Measurements from ENCODE around the gene NR2F2.

The NR2F2 gene

DNA sequence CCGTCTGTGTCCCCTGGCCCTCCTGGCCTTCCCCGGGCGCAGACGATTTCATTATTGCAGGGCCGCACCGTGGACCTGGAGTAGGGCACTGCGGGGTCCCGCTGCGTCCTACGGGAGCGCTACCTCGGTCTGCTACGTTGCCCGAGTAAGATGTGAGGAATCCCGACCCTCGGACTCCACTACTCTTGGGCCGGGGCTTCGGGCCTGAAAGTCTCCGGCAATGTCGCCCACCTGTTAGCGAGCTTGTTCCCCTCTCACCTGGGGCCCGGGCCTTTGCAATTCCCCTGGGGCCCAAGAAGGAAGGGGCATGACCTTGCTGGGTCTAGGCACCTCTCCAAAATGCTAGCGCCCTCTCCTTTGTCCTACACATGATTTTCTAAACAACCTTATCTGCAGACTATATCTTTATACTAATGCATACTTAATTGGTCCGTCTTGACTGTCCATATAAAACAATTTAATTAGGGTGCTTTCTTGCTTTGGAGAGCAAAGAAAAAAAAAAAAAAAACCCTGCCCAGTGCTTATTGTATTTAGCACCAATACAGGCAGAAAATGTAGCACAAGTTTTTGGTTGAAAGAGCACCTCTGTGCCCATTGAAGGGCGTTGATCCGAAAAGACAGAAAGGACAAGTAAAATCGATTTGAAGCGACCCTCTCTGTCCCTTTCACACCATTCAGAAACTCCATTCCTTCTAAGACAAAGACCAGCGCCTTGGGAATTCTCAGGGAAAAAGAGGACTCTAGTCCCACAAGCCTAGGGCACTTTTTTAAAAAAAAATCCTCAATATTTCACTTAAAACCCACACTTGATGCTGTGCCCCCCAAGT, 7.0 kb upstream of the NR2F2 start:
- Histone ChIP-seq H4K8ac (ENCODE audit: low read depth, low read length) (no peak overlapping the region), H3K4me1 (ENCODE audit: control insufficient read depth, low read depth, low read length) (peaks cover 7% of the 10 kb centered on the region), H3K4me3 (ENCODE audit: low read length) (no peak overlapping the region), H3K9ac (ENCODE audit: low read length) (no peak overlapping the region), H3K27me3 (ENCODE audit: insufficient read depth, low read length, poor library complexity) (peaks cover 68% of the 10 kb centered on the region), H3K18ac (ENCODE audit: low read length) (no peak overlapping the region), H2BK5ac (ENCODE audit: low read length) (no peak overlapping the region), H3K4ac (ENCODE audit: low read depth, low read length) (no peak overlapping the region), H3K4me2 (ENCODE audit: low read length) (no peak overlapping the region), H3K79me2 (ENCODE audit: control insufficient read depth, insufficient read depth, low read length) (no peaks in the 10 kb centered on the region), H2BK120ac (ENCODE audit: low read depth, low read length) (no peak overlapping the region), H2BK15ac (replicated peaks; ENCODE audit: low read depth) (no peak overlapping the region), H3K79me1 (ENCODE audit: low read length) (no peaks in the 10 kb centered on the region), H3K27ac (ENCODE audit: low read depth, low read length) (no peak overlapping the region), H2AK5ac (ENCODE audit: low read length) (no peak overlapping the region), H3K23ac (ENCODE audit: low read length) (no peak overlapping the region), H3K56ac (ENCODE audit: low read length) (no peak overlapping the region), H3K36me3 (ENCODE audit: control insufficient read depth, insufficient read depth, low read length) (no peaks in the 10 kb centered on the region), H4K5ac (ENCODE audit: low read length) (no peak overlapping the region)
- DNase-seq, result no peak
- no CpG with 5 or more reads among the region's 29 CpGs for WGBS (ENCODE audit: extremely low coverage, insufficient coverage, low lambda C conversion rate)

DNA sequence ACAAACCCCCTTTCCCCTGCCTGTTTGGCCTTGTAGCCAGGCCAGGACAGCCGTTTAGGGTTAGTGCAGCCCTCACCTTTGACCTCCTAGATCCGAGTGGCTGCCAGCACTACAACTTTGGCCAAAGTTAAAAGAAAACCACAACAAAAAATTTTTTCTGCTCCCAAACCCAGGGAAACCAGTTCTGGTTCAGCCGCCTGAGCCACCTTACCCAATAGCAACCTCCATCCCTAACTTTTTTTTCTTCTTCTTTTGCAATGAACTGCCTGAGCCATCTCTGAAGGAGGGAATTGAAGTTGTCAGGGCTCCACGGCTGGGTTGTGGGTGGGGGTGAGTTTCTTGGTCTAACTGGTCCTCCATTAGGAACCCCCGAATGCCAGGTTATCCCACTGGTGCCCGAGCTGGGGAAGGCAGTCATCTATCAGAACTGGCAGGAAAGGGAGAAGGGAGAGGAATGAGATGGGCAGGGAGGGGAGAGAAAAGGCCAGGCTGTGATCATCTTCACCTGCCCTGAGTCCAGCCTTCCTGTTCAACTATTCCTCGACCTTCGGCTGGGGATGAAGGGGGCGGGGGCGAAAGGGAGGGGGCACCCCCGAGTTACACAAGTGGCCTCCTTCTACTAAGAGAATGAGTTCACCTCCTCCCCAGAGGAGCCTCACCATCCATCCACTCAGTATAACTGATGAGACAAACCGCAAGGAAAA, 6.2 kb upstream of the NR2F2 start:
- Histone ChIP-seq H3K36me3 (ENCODE audit: control insufficient read depth, insufficient read depth, low read length) (no peaks in the 10 kb centered on the region), H3K4me2 (ENCODE audit: low read length) (no peak overlapping the region), H3K79me1 (ENCODE audit: low read length) (no peaks in the 10 kb centered on the region), H4K5ac (ENCODE audit: low read length) (no peak overlapping the region), H3K23ac (ENCODE audit: low read length) (no peak overlapping the region), H3K27ac (ENCODE audit: low read depth, low read length) (no peak overlapping the region), H3K27me3 (ENCODE audit: insufficient read depth, low read length, poor library complexity) (peaks cover 74% of the 10 kb centered on the region), H4K8ac (ENCODE audit: low read depth, low read length) (no peak overlapping the region), H2AK5ac (ENCODE audit: low read length) (no peak overlapping the region), H3K4me3 (ENCODE audit: low read length) (no peak overlapping the region), H3K79me2 (ENCODE audit: control insufficient read depth, insufficient read depth, low read length) (no peaks in the 10 kb centered on the region), H3K4ac (ENCODE audit: low read depth, low read length) (no peak overlapping the region), H3K18ac (ENCODE audit: low read length) (no peak overlapping the region), H2BK120ac (ENCODE audit: low read depth, low read length) (no peak overlapping the region), H3K4me1 (ENCODE audit: control insufficient read depth, low read depth, low read length) (peaks cover 7% of the 10 kb centered on the region), H3K56ac (ENCODE audit: low read length) (no peak overlapping the region), H2BK5ac (ENCODE audit: low read length) (no peak overlapping the region), H2BK15ac (replicated peaks; ENCODE audit: low read depth) (no peak overlapping the region), H3K9ac (ENCODE audit: low read length) (no peak overlapping the region)
- no CpG with 5 or more reads among the region's 12 CpGs for WGBS (ENCODE audit: extremely low coverage, insufficient coverage, low lambda C conversion rate)
- DNase-seq, result no peak

DNA sequence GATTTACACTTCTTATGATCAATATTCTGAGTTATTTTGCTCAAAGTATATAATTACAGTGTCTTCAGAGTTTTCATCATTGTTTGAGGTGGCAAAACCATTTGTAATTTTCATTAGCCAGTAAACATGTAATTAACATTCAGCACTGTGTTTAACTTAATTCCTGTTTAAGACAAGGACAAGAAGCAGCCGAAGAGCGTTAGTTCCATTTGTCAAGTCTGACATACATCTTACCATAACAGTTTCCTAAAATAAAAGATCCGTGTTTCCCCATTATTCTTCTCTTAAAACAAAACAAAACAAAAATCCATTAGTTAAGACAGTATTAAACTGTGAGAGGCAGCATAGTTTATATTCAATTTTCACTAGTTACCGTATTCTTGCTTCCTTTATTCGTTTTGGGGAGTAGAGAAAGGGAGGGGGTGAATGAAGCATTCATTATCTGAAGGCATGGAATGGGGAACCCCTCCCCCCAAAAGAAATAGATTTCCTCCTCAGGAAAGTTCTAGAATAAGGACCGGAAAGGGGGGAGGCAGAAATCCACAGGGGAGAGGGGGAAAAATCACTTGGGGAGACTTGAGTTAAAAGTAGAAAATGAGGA, 5.5 kb upstream of the NR2F2 start:
- Histone ChIP-seq H3K27me3 (ENCODE audit: insufficient read depth, low read length, poor library complexity) (peaks cover 73% of the 10 kb centered on the region), H2BK15ac (replicated peaks; ENCODE audit: low read depth) (no peak overlapping the region), H4K8ac (ENCODE audit: low read depth, low read length) (no peak overlapping the region), H4K5ac (ENCODE audit: low read length) (no peak overlapping the region), H3K4ac (ENCODE audit: low read depth, low read length) (no peak overlapping the region), H3K9ac (ENCODE audit: low read length) (no peak overlapping the region), H3K27ac (ENCODE audit: low read depth, low read length) (no peak overlapping the region), H3K23ac (ENCODE audit: low read length) (no peak overlapping the region), H3K18ac (ENCODE audit: low read length) (no peak overlapping the region), H3K4me1 (ENCODE audit: control insufficient read depth, low read depth, low read length) (peaks cover 7% of the 10 kb centered on the region), H3K79me2 (ENCODE audit: control insufficient read depth, insufficient read depth, low read length) (no peaks in the 10 kb centered on the region), H2BK120ac (ENCODE audit: low read depth, low read length) (no peak overlapping the region), H3K79me1 (ENCODE audit: low read length) (no peaks in the 10 kb centered on the region), H3K36me3 (ENCODE audit: control insufficient read depth, insufficient read depth, low read length) (no peaks in the 10 kb centered on the region), H3K56ac (ENCODE audit: low read length) (no peak overlapping the region), H2BK5ac (ENCODE audit: low read length) (no peak overlapping the region), H3K4me2 (ENCODE audit: low read length) (no peak overlapping the region), H2AK5ac (ENCODE audit: low read length) (no peak overlapping the region), H3K4me3 (ENCODE audit: low read length) (no peak overlapping the region)
- WGBS (ENCODE audit: extremely low coverage, insufficient coverage, low lambda C conversion rate), result no CpG with 5 or more reads among the region's 6 CpGs
- DNase-seq, result no peak

DNA sequence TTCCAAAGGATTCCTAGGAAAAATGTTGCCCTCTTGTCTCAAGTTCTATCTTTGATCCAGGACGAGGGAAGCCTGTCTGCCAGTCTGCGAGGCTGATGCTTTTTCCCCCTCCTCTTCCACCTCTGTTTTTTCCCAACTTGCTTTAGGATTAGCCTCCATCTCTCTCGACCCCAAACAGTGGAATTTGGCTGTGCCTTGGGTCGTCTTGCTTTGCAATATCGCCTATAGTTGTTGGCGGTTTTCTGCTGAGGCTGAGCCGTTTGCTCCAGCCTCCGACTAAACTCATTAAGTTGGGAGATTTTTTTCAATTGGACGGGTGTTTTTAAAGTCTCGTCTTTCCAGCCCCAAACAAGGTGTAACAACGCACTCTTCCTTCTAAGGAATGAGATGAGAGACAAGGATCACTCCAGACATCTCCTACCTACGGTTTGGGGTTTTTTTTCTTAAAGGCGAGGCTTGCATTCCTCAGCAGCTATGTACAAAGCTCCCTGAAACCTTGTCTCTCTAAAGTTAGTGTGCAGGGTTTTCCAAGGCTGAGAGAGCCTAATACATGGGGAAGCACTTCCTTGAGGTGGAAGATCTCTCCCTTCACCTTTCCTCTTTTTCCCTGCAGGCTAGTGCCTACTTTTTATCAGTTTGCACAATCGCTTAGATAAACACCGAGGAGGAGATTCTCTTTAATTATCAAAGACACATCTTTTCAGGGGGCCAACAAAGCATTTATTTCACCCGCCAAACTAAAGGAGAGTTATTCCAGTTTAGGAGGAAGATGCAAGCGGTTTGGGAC, 4.8 kb upstream of the NR2F2 start:
- no peaks in the 10 kb centered on the region for H3K36me3 ChIP-seq (ENCODE audit: control insufficient read depth, insufficient read depth, low read length)
- no peak overlapping the region for H2BK5ac ChIP-seq (ENCODE audit: low read length)
- H2BK120ac ChIP-seq (ENCODE audit: low read depth, low read length), result no peak overlapping the region
- peak; percentile 48 for DNase-seq
- H3K27me3 ChIP-seq (ENCODE audit: insufficient read depth, low read length, poor library complexity), result peaks cover 69% of the 10 kb centered on the region
- no peak overlapping the region for H3K23ac ChIP-seq (ENCODE audit: low read length)
- H3K4me3 ChIP-seq (ENCODE audit: low read length), result no peak overlapping the region
- no peaks in the 10 kb centered on the region for H3K79me1 ChIP-seq (ENCODE audit: low read length)
- no peaks in the 10 kb centered on the region for H3K79me2 ChIP-seq (ENCODE audit: control insufficient read depth, insufficient read depth, low read length)
- no peak overlapping the region for H3K56ac ChIP-seq (ENCODE audit: low read length)
- H3K27ac ChIP-seq (ENCODE audit: low read depth, low read length), result no peak overlapping the region
- no peak overlapping the region for H2BK15ac ChIP-seq (replicated peaks; ENCODE audit: low read depth)
- no peak overlapping the region for H4K5ac ChIP-seq (ENCODE audit: low read length)
- H3K9ac ChIP-seq (ENCODE audit: low read length), result no peak overlapping the region
- H2AK5ac ChIP-seq (ENCODE audit: low read length), result no peak overlapping the region
- no peak overlapping the region for H3K4ac ChIP-seq (ENCODE audit: low read depth, low read length)
- H3K4me2 ChIP-seq (ENCODE audit: low read length), result no peak overlapping the region
- H4K8ac ChIP-seq (ENCODE audit: low read depth, low read length), result no peak overlapping the region
- H3K18ac ChIP-seq (ENCODE audit: low read length), result no peak overlapping the region
- peaks cover 7% of the 10 kb centered on the region for H3K4me1 ChIP-seq (ENCODE audit: control insufficient read depth, low read depth, low read length)
- WGBS (ENCODE audit: extremely low coverage, insufficient coverage, low lambda C conversion rate), result no CpG with 5 or more reads among the region's 17 CpGs

DNA sequence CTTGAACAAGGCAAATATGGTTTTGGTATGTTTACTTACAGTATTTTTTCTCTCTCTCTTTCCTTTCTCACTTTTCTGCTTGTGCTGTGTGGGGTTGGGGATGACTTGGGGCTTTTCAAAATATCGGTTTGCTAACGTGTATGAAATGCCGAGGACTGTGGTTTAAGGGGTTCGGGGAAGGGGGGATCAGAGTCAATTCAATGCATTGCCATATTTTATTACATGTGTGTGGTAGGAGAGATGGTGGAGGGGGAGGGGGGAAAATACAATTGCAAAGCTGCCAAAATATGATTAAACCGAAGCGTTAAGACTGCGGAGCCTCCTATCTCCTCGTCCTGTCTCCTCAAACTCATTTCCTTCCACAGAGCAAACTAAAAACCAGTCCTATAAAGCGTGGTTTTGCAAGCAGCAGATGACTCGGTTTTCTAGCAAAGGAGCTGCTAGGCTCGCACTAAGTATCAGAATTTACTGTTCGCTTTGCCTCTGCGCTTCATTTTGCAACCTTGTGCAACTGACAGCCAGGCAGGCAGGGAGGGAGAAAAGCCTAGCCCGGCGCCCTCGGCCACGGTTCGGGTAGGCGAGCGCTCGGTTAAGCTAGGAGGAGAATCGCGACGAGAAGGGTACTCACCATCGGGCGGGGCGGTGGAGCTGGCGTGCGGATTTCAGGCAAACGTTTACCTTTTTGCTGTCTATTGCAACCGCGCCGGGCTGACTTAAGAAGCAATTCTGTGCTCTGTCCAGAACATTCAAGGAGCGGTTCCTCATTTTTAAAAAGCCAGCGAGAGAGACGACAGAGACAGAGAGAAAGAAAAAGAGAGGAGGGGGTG, 4.0 kb upstream of the NR2F2 start:
- no peaks in the 10 kb centered on the region for H3K36me3 ChIP-seq (ENCODE audit: control insufficient read depth, insufficient read depth, low read length)
- DNase-seq, result peak; percentile 34

More for the DNA sequence above, 4.0 kb upstream of the NR2F2 start:
- Histone ChIP-seq H3K56ac (ENCODE audit: low read length) (peak overlapping the region; percentile 45), H3K4me2 (ENCODE audit: low read length) (peak overlapping the region; percentile 69), H3K23ac (ENCODE audit: low read length) (peak overlapping the region; percentile 17), H4K5ac (ENCODE audit: low read length) (no peak overlapping the region), H3K18ac (ENCODE audit: low read length) (no peak overlapping the region), H3K9ac (ENCODE audit: low read length) (peak overlapping the region; percentile 23), H3K27ac (ENCODE audit: low read depth, low read length) (no peak overlapping the region), H4K8ac (ENCODE audit: low read depth, low read length) (no peak overlapping the region), H2BK5ac (ENCODE audit: low read length) (no peak overlapping the region), H3K4me1 (ENCODE audit: control insufficient read depth, low read depth, low read length) (peaks cover 7% of the 10 kb centered on the region), H2AK5ac (ENCODE audit: low read length) (no peak overlapping the region), H3K27me3 (ENCODE audit: insufficient read depth, low read length, poor library complexity) (peaks cover 67% of the 10 kb centered on the region), H2BK120ac (ENCODE audit: low read depth, low read length) (no peak overlapping the region), H3K79me2 (ENCODE audit: control insufficient read depth, insufficient read depth, low read length) (no peaks in the 10 kb centered on the region), H3K4me3 (ENCODE audit: low read length) (no peak overlapping the region), H3K4ac (ENCODE audit: low read depth, low read length) (no peak overlapping the region), H2BK15ac (replicated peaks; ENCODE audit: low read depth) (no peak overlapping the region), H3K79me1 (ENCODE audit: low read length) (no peaks in the 10 kb centered on the region)
- no CpG with 5 or more reads among the region's 36 CpGs for WGBS (ENCODE audit: extremely low coverage, insufficient coverage, low lambda C conversion rate)

All from mesendoderm (in vitro differentiated cells).